OCI-LY7 (cell line): ENCODE data around the gene LRRN2. TPM values are rescaled to one million over a fixed set of nuclear protein-coding genes. Genes with fewer than 3 reads are reported as not detected.

Experiments used
- BruUV-seq: library from RNA; stranded (reverse); fragments of 400-500 nt; replicated peaks from 2 replicates; lab custom pipeline; 2021; lab: Mats Ljungman, UMichigan
- CTCF ChIA-PET: fragments of 300-600 bp; sonication (Branson Sonifier 250); formaldehyde crosslinking; loops from one replicate; lab custom pipeline; 2022; ENCODE audit warnings: antibody characterized with exemption; ENCODE audit not compliant: unreplicated experiment; lab: Charles Lee
- POLR2A ChIA-PET: fragments of 300-600 bp; sonication (Branson Sonifier 250); formaldehyde crosslinking; loops from one replicate; lab custom pipeline; 2022; ENCODE audit warnings: antibody characterized with exemption; lab: Charles Lee
- DNase-seq: peaks from one replicate; pipeline ENCODE4 v3.0.0-alpha.2; 2015; ENCODE audit warnings: low spot score
- H2AFZ ChIP-seq: fragments of 200-600 bp; sonication (generic), shearing (Covaris generic); 2 replicates; pipeline ENCODE4 v1.6.1; 2014; ENCODE audit warnings: mild to moderate bottlenecking, antibody characterized with exemption, low read length, moderate library complexity
- H3K27ac ChIP-seq: fragments of 200-600 bp; sonication (generic); 2 replicates; pipeline ENCODE4 v1.5.1; 2014; ENCODE audit warnings: mixed run types, low read depth, mild to moderate bottlenecking, moderate library complexity, low read length, inconsistent platforms; ENCODE audit not compliant: poor library complexity, severe bottlenecking
- H3K36me3 ChIP-seq: fragments of 200-600 bp; sonication (generic); 2 replicates; pipeline ENCODE4 v1.6.1; 2014; ENCODE audit warnings: mild to moderate bottlenecking, antibody characterized with exemption, low read length, moderate library complexity, mixed read lengths; ENCODE audit not compliant: insufficient read depth
- H3K4me1 ChIP-seq: fragments of 200-600 bp; sonication (generic); 2 replicates; pipeline ENCODE4 v1.5.1; 2014; ENCODE audit warnings: mild to moderate bottlenecking, low read length; ENCODE audit not compliant: insufficient read depth, poor library complexity, severe bottlenecking
- H3K4me2 ChIP-seq: fragments of 200-600 bp; sonication (generic); 2 replicates; pipeline ENCODE4 v1.6.1; 2014; ENCODE audit warnings: mild to moderate bottlenecking, low read length
- H3K4me3 ChIP-seq: fragments of 200-600 bp; sonication (generic); 2 replicates; pipeline ENCODE4 v1.5.1; 2014; ENCODE audit warnings: mild to moderate bottlenecking, low read depth, low read length; ENCODE audit not compliant: poor library complexity, severe bottlenecking
- H3K79me2 ChIP-seq: fragments of 200-600 bp; sonication (generic); 2 replicates; pipeline ENCODE4 v1.6.1; 2016; ENCODE audit warnings: low read depth, mild to moderate bottlenecking, low read length, moderate library complexity, mixed read lengths; ENCODE audit not compliant: insufficient read depth
- H3K9me2 ChIP-seq: fragments of 200-600 bp; sonication (generic); 2 replicates; pipeline ENCODE4 v1.6.1; 2016; ENCODE audit warnings: mild to moderate bottlenecking, low read length, mixed read lengths; ENCODE audit not compliant: insufficient read depth
- H3K9me3 ChIP-seq: fragments of 200-600 bp; sonication (generic); 2 replicates; pipeline ENCODE4 v1.6.1; 2014; ENCODE audit warnings: mild to moderate bottlenecking, mixed run types, low read length, mixed read lengths
- H4K20me1 ChIP-seq: fragments of 200-600 bp; sonication (generic); 2 replicates; pipeline ENCODE4 v1.6.1; 2014; ENCODE audit warnings: mild to moderate bottlenecking, antibody characterized with exemption, low read length, moderate library complexity, mixed read lengths; ENCODE audit not compliant: insufficient read depth
- CTCF ChIP-seq: fragments of 200-600 bp; sonication (generic); conservative IDR thresholded peaks from 2 replicates; pipeline ENCODE4 v1.5.1; 2014; ENCODE audit warnings: mild to moderate bottlenecking, antibody characterized with exemption, low read length, moderate library complexity, mixed read lengths
- EZH2phosphoT487 ChIP-seq: fragments of 200-600 bp; sonication (generic); IDR thresholded peaks from 2 replicates; pipeline ENCODE4 v1.6.1; 2018; ENCODE audit warnings: low read depth, borderline replicate concordance, mild to moderate bottlenecking, mixed run types, antibody characterized with exemption, low read length, moderate library complexity, mixed read lengths
- intact Hi-C: fragments of 100-400 bp; cut with micrococcal nuclease; formaldehyde crosslinking; loops from one replicate; pipeline ENCODE4 v1.10.0; 2022; ENCODE audit not compliant: unreplicated experiment
- total RNA-seq, 2 experiments: library from RNA; depleted of rRNA in 1 of 2; stranded (reverse); fragments of >200 nt in 1 of 2; shearing (Covaris generic) in 1 of 2; gene quantifications; 2 replicates each; pipeline ENCODE4 v1.2.3, GENCODE V29; 2014 to 2022

Gene LRRN2
- total RNA-seq, 2 experiments from 2014 or later: not detected

GRCh38 chr1:204581759-204582158, 103.8 kb downstream of the LRRN2 start:
- no peak overlapping the region for H2AFZ ChIP-seq
- H3K79me2 ChIP-seq: no peaks in the 10 kb centered on the region
- TF ChIP-seq EZH2phosphoT487 (no peak), CTCF (no peak)
- H3K9me3 ChIP-seq: no peaks in the 10 kb centered on the region
- intact Hi-C loops: no loop called here
- CTCF ChIA-PET: no interaction called here
- H3K4me3 ChIP-seq: no peak overlapping the region
- H3K36me3 ChIP-seq: no peaks in the 10 kb centered on the region
- no peaks in the 10 kb centered on the region for H3K9me2 ChIP-seq
- H3K27ac ChIP-seq: no peak overlapping the region
- POLR2A ChIA-PET: no interaction called here
- H3K4me2 ChIP-seq: 0 out of 2 replicates have a peak overlapping the region, but pooled peaks have one; percentile 9
- H4K20me1 ChIP-seq: no peaks in the 10 kb centered on the region
- BruUV-seq: no TSS peak
- peaks cover 73% of the 10 kb centered on the region for H3K4me1 ChIP-seq
- DNase-seq: no peak

- Histone ChIP-seq H2AFZ (no peak overlapping the region), H3K36me3 (no peaks in the 10 kb centered on the region), H3K9me2 (no peaks in the 10 kb centered on the region), H3K4me3 (no peak overlapping the region), H4K20me1 (no peaks in the 10 kb centered on the region), H3K79me2 (no peaks in the 10 kb centered on the region), H3K9me3 (no peaks in the 10 kb centered on the region), H3K27ac (no peak overlapping the region), H3K4me1 (peaks cover 73% of the 10 kb centered on the region), H3K4me2 (no peak overlapping the region)
- no peak for DNase-seq
- TF ChIP-seq EZH2phosphoT487 (no peak), CTCF (no peak)
- intact Hi-C loops: loop anchor here (1.0 kb wide), 1 partner anchor 134 kb away; no protein-coding TSS in a partner anchor
- ChIA-PET POLR2A (interaction anchor here (3.7 kb wide), 1 partner anchor 222 kb away, joined by 11 read pairs; no protein-coding TSS in a partner anchor), CTCF (no interaction called here)
- no TSS peak for BruUV-seq
These were observed 104.7 kb downstream of the LRRN2 start for GRCh38 chr1:204580862-204581261.

- no peaks in the 10 kb centered on the region for H3K9me3 ChIP-seq
- intact Hi-C loops: loop anchor here (1.0 kb wide), 1 partner anchor 136 kb away; no protein-coding TSS in a partner anchor
- POLR2A ChIA-PET: interaction anchor here (0.6 to 3.7 kb wide), 11 partner anchors 10 to 631 kb away, joined by 3 to 17 read pairs (median 4); no protein-coding TSS in a partner anchor
These were observed 105.9 kb downstream of the LRRN2 start for GRCh38 chr1:204579681-204580080.

More at GRCh38 chr1:204579681-204580080, 105.9 kb downstream of the LRRN2 start:
- TSS peak; percentile 61 for BruUV-seq
- CTCF ChIA-PET: interaction anchor here (0.6 to 2.5 kb wide), 2 partner anchors 13 to 188 kb away, joined by 3 to 11 read pairs; no protein-coding TSS in a partner anchor
- Histone ChIP-seq H3K36me3 (no peaks in the 10 kb centered on the region), H3K4me2 (peak overlapping the region; percentile 90), H2AFZ (peak overlapping the region; percentile 68; the same call in 1 of the 2 replicates), H4K20me1 (no peaks in the 10 kb centered on the region), H3K4me1 (peaks cover 61% of the 10 kb centered on the region), H3K79me2 (no peaks in the 10 kb centered on the region), H3K4me3 (peak overlapping the region; percentile 64), H3K27ac (peak overlapping the region; percentile 77), H3K9me2 (no peaks in the 10 kb centered on the region)
- no peak for DNase-seq
- TF ChIP-seq EZH2phosphoT487 (no peak), CTCF (no peak)
